BE2C (cell line): ENCODE measurements around the gene GPR183.

Source experiments
- DNase-seq: peaks from one replicate; pipeline ENCODE4 v3.0.0-alpha.2; 2020
- H3K27me3 ChIP-seq: fragments of 250-450 bp; sonication (Bioruptor Pico); 2 replicates; pipeline ENCODE4 v1.5.1; 2020; ENCODE audit warnings: mild to moderate bottlenecking
- H3K36me3 ChIP-seq: fragments of 250-450 bp; sonication (Bioruptor Pico); 2 replicates; pipeline ENCODE4 v1.5.1; 2020; ENCODE audit warnings: mild to moderate bottlenecking
- H3K4me1 ChIP-seq: fragments of 250-450 bp; sonication (Bioruptor Pico); 2 replicates; pipeline ENCODE4 v1.5.1; 2020
- H3K4me3 ChIP-seq: 2 replicates; pipeline ENCODE4 v1.5.1; 2011; ENCODE audit warnings: low read depth, low read length
- H3K9me3 ChIP-seq: fragments of 250-450 bp; sonication (Bioruptor Pico); 2 replicates; pipeline ENCODE4 v1.5.1; 2020
- TF ChIP-seq, protein P1 (sequence below): IDR thresholded peaks from 2 replicates; pipeline ENCODE4 v1.5.1; 2012; ENCODE audit warnings: mild to moderate bottlenecking, low read depth, low read length

The GPR183 gene

DNA sequence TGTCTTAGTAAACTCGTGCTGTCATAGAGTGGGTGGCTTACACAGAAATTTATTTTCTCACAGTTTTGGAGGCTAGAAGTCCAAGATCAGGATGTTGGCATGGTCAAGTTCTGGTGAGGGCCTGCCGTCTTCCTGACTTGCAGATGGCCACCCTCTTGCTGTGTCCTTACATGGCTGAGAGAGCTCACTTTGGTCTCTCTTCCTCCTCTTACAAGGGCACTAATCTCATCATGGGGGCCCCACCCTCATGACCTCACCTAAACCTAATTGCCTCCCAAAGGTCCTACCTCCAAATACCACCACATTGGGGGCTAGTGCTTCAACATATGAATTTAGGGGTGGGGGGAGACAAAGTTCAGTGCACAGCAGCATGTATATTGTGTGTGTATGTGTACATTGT, 34.7 kb downstream of the GPR183 start:
- peaks cover 3% of the 10 kb centered on the region; the same call in 1 of the 2 replicates for H3K36me3 ChIP-seq
- H3K4me3 ChIP-seq: no peak overlapping the region
- H3K27me3 ChIP-seq: no peaks in the 10 kb centered on the region
- DNase-seq: no peak
- no peaks in the 10 kb centered on the region for H3K4me1 ChIP-seq
- TF ChIP-seq, protein P1, sequence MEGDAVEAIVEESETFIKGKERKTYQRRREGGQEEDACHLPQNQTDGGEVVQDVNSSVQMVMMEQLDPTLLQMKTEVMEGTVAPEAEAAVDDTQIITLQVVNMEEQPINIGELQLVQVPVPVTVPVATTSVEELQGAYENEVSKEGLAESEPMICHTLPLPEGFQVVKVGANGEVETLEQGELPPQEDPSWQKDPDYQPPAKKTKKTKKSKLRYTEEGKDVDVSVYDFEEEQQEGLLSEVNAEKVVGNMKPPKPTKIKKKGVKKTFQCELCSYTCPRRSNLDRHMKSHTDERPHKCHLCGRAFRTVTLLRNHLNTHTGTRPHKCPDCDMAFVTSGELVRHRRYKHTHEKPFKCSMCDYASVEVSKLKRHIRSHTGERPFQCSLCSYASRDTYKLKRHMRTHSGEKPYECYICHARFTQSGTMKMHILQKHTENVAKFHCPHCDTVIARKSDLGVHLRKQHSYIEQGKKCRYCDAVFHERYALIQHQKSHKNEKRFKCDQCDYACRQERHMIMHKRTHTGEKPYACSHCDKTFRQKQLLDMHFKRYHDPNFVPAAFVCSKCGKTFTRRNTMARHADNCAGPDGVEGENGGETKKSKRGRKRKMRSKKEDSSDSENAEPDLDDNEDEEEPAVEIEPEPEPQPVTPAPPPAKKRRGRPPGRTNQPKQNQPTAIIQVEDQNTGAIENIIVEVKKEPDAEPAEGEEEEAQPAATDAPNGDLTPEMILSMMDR: no peak
- no peaks in the 10 kb centered on the region for H3K9me3 ChIP-seq

DNA sequence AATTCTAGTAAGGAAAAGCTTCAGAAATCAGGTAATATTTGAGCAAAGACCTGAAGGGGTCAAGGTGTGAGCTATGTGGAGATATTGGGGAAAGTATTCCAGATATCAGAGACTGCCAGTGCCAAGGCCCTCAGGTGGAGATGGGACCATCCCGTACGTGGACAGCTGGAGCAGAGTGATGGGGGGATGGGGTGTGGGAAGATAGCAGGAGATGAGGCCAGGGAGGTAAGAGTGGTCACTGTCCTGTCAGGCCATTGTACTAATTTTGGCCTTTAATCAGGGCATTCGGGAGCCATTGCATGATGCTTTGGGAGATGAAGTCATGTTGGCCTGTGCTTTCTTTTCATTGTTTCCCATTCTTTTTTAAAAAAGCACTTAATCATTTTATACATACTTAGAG, 36.0 kb downstream of the GPR183 start:
- H3K4me1 ChIP-seq: no peaks in the 10 kb centered on the region
- H3K36me3 ChIP-seq: peaks cover 3% of the 10 kb centered on the region; the same call in 1 of the 2 replicates
- TF ChIP-seq, protein P1: no peak
- no peak overlapping the region for H3K4me3 ChIP-seq
- no peak for DNase-seq
- H3K27me3 ChIP-seq: no peaks in the 10 kb centered on the region
- H3K9me3 ChIP-seq: no peaks in the 10 kb centered on the region

DNA sequence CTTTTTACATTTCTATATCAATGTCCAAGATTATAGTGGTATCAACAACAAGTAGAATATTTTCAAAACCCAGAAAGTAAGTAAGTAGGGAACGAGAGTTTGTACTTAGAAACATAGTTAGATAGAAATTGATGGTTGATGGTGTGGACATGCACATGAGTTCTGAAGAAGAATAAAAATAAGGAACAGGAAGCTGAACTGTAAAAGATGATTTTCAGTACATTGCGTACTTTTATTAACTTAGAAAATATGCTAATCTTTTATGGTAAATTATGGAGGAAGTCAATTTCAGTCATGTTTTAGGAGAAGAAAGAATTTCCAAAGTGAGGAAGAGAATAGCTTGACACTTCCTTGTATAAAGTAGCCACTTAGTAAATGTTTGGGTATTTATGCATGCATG, 36.7 kb downstream of the GPR183 start:
- Histone ChIP-seq H3K27me3 (no peaks in the 10 kb centered on the region), H3K9me3 (no peaks in the 10 kb centered on the region), H3K4me1 (no peaks in the 10 kb centered on the region), H3K36me3 (peaks cover 3% of the 10 kb centered on the region; the same call in 1 of the 2 replicates), H3K4me3 (no peak overlapping the region)
- TF ChIP-seq, protein P1: no peak
- no peak for DNase-seq

DNA sequence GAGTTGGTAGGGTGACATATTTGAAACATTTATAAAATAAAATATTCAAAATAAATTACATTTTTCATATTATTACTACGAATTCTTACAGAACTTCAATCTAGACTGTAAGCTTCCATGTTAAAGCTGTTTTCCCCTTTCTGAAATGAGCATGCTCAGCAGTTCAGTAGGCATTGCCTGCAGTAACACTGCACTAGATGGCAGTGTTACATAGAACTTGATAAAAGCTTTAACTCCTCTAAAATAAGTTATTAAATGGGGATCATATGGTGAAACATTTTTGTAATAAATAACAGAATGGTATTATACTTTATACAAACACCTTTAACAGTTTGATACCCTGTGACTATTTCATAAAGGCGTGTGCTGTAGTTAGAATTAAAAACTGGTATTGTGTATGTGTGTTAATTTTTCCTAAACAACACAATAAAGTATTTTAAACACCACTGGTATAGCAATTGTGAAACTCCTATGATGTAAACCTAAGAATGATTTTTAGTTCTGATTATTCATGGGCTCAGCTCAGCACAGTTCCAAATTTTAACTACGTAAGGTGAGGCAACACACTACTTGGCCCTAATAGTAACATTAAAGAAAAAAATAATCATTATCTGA, 37.5 kb downstream of the GPR183 start:
- Histone ChIP-seq H3K9me3 (no peaks in the 10 kb centered on the region), H3K27me3 (no peaks in the 10 kb centered on the region), H3K4me1 (no peaks in the 10 kb centered on the region), H3K4me3 (no peak overlapping the region), H3K36me3 (peaks cover under 1% of the 10 kb centered on the region; the same call in 1 of the 2 replicates)
- no peak for DNase-seq
- TF ChIP-seq, protein P1: peak; percentile 70

DNA sequence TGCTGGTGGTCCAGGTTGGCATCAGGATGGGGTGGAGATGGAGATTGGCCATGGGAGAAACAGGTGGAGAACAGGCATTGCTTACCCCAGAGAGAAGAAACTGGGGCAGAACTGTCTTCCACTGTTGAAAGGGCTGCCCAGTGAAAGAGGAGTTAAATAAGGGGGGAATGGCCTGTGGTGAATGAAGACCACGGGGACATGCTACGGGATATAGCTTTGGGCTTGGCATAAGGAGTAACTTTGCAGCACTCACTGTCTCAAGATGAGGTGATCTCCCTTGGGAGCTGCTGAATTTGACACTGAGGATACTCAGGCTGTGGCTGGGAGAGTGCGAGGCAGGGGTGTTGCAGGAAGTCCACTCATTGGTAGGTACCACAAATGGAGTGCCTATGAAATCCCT, 38.4 kb downstream of the GPR183 start:
- Histone ChIP-seq H3K4me1 (no peaks in the 10 kb centered on the region), H3K4me3 (no peak overlapping the region), H3K27me3 (no peaks in the 10 kb centered on the region), H3K9me3 (no peaks in the 10 kb centered on the region), H3K36me3 (no peaks in the 10 kb centered on the region)
- TF ChIP-seq, protein P1: no peak
- DNase-seq: no peak

DNA sequence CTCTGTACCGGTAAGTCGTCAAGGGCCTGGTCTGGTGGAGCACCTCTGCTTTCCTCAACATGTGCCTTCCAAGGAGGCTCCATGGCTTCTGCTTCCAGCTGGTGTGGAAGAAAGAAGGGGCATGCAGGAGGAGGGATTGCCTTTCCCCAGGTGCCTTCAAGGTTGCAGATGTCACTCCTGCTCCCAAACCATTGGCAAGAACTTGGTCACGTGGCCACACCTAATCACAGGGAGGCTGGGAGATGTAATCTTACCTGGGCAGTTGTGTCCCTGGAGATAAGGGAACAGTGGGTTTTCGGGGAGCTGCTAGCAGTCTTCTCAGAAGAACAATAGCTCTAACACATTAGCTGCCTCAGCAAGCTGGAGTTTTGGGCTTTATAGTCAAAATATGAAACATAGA, 39.3 kb downstream of the GPR183 start:
- Histone ChIP-seq H3K4me1 (no peaks in the 10 kb centered on the region), H3K36me3 (no peaks in the 10 kb centered on the region), H3K4me3 (no peak overlapping the region), H3K9me3 (no peaks in the 10 kb centered on the region), H3K27me3 (no peaks in the 10 kb centered on the region)
- TF ChIP-seq, protein P1: no peak
- no peak for DNase-seq
